ENCODE results near the gene PLOD1. TPM values are rescaled to one million over a fixed set of nuclear protein-coding genes. Genes with fewer than 3 reads are reported as not detected.
"Not testable (repeated sequence)": the region's sequence is repeated elsewhere in the genome, so short reads cannot be mapped to it uniquely, and the experiment has no call there.

Gene PLOD1
- polyA plus RNA-seq, 3 donors = 95.0 to 120 (median 98.6) TPM

GRCh38 chr1:11930571-11931445, 3.7 kb upstream of the PLOD1 start:
- DNase-seq = peak; percentile 16

DNA sequence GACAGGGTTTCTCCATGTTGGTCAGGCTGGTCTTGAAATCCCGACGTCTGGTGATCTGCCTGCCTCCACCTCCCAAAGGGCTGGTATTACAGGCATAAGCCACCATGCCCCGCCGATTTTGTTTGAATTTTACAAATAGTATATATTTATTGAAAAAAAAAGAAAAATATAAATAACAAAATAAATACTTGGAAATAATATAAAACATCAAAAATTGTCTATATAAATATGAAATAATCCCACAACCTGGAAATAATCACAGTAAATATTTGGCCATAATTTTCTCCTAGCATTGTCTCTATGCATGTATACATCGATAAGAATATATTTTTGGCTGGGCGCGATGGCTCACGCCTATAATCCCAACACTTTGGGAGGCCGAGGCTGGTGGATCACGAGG, 2.7 kb upstream of the PLOD1 start:
- DNase-seq = no peak

GRCh38 chr1:11935057-11935412, 518 bp downstream of the PLOD1 start:
- no peak for DNase-seq

DNA sequence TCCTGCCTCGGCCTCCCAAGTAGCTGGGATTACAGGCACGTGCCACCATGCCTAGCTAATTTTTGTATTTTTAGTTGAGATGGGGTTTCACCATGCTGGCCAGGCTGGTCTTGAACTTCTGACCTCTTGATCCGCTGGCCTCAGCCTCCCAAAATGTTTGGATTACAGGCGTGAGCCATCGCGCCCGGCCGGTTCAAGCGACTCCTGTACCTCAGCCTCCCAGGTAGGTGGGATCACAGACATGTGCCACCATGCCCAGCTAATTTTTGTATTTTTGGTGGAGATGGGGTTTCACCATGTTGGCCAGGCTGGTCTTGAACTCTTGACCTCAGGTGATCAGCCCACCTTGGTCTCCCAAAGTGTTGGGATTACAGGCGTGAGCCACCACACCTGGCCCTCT, 1.2 kb downstream of the PLOD1 start:
- DNase-seq = not testable (repeated sequence)

DNA sequence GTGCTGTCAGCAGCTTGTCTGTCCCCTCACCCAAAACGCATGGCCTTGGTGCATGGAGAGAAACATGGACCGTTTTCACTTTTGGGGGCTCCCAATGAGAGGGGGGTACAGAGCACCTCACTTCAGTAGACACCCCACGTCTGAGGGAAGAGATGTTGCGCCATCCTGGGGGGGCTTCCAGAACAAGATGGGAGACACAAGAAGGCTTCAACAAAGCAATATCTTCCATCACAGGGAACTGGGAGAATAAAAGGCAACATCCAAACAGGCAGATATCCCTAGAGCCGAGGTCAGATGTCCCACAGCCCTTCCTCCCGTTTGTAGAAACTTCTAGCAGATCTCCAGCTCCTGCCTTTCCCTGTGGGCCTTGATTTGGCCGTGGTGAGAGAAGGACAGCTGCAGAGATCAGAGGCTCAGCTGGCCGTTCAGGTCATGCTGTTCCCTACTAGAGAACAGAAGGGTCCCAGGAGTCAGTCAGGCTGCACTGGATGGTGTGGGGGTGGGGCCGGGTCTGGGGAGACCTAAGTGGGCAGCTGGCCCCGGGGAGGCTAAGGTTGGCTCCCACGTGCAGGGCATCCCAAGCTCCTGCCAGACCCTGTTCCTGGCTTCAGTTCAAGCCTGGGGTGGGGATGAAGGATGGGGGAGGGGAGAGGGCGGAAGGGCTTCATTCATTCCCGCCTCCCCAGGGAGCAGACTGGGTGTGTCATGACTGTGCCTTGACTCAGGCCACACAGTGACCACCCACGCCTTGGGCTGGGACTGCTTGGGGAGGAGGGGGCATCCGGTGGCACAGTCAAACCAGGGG, 4.4 kb downstream of the PLOD1 start:
- DNase-seq = no peak

DNA sequence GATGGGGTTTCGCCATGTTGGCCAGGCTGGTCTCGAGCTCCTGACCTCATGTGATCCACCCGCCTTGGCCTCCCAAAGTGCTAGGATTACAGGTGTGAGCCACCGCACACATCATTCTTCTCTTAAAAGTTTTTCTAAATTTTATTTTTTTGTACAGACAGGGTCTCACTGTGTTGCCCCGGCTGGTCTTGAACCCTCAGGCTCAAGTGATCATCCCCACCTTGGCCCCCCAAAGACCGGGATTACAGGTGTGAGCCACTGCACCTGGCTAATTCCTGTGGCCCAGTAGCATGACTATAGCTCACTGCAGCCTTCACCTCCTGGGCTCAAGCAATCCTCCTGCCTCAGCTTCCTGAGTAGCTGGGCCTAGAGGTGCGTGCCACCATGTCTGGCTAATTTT, 5.3 kb downstream of the PLOD1 start:
- DNase-seq = not testable (repeated sequence)

- no peak for DNase-seq
Measured at GRCh38 chr1:11940260-11940921, 5.9 kb downstream of the PLOD1 start.

DNA sequence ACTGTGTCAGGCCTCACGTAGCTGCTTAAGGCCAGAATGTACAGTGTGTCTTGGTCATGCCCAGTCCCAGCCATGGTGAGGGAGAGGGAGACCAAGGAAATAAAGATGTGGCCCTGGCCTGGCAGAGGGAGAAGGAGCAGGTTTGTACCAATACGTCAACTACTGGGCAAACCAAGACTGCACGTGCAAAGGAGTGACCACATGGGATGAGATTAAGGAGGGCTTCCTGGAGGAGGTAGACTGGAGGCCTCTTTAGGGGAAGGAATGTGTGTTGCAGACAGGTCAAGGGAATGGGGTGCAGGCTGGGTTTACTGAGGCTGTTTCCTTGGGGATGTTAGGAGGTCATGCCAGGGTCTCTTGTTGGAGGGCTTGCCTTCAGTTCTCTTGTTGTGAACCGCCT, 7.8 kb downstream of the PLOD1 start:
- no peak for DNase-seq

DNA sequence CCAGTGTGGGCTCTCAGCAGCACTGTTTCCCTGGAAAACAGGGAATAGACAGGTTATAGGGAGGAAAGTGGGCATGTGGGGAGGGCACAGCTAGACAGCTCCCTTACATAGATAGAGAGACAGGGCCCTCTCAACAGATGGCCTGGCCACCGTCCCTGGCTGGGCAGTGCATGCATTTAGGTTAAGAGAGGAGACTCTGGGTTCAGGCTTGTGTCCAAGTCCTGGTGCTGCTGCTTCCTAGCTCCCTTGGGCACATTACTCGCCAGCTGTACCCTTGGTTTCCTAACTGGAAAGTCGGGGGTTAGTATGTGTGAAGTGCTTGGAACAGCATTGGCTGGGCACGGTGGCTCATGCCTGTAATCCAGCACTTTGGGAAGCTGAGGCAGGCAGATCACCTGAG, 9.1 kb downstream of the PLOD1 start:
- DNase-seq = no peak

DNA sequence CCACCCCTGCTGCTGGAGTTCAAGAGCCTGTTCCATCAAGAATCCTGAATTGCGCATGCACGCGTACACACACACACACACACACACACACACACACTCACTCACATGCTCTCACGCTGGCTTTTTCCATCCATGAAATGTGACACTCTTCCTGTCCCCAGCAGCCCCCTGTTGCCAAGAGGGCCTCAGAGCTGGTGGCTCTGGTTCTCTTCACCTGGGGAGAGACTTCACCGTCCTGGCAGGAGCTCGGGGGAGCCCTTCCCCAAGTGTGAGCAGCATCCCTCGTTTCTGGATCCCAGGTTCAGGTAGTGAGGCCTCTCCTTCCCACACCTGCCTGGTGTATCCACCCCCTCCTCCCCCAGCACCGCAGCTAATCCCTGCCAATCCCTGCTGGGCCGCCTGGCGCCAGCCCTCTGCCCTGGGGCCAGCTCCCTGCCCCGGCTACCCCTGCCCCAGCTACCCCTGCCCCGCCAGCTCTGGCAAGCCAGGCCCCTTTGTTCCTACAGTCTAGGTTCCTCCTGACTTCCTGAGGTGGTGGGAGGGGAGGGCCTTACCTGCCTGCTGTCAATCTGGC, 9.9 kb downstream of the PLOD1 start:
- DNase-seq = peak; percentile 77

- no peak for DNase-seq
Measured at GRCh38 chr1:11946647-11947046, 12.1 kb downstream of the PLOD1 start.

DNA sequence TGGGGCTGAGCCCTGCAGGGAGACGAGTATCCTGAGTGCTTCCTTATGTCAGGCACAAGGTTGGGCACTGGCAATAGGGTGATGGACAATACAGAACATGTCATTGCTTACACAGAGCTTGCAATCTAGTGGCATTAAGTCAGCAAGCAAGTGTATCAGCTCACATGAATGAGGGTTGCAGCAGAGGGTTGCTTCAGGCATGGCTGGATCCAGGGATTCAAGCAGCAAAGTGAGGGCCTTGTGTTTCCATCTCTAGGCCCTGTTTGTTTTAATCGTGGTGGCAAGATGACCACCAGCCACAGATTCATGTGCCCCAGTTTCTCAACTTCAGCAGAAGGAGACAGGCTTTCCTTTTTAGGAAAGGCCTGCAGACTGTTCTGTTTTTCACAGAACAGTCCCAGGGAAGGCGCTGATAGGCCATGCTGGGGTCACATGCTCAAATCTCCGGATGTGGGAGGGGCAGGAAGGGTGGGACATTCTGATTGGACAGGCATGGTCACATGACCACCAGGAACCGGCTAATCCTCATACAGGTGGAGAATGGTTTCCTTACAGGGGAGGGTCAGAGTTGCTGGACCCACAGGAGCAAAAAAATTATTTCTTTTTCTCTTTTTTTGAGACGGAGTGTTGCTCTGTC, 14.4 kb downstream of the PLOD1 start:
- DNase-seq = no peak

DNA sequence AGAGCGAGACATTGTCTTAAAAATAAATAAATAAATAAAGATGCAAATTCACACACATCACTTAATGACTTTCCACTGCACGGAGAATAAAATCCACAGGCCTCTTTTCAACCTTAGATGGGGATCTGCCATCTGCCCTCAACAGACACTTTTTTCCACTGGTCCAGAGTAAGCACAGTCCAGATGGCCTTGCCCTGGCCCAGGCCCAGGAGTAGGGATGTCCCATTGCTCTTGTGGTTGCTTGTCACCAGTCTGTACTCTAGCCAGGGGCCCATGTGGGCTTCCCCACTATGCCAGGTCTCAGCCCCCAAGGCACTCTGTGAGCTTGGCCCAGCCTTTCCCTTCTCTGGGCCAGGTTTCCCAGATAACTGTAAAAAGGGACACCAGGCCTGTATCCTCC, 17.4 kb downstream of the PLOD1 start:
- no peak for DNase-seq

DNA sequence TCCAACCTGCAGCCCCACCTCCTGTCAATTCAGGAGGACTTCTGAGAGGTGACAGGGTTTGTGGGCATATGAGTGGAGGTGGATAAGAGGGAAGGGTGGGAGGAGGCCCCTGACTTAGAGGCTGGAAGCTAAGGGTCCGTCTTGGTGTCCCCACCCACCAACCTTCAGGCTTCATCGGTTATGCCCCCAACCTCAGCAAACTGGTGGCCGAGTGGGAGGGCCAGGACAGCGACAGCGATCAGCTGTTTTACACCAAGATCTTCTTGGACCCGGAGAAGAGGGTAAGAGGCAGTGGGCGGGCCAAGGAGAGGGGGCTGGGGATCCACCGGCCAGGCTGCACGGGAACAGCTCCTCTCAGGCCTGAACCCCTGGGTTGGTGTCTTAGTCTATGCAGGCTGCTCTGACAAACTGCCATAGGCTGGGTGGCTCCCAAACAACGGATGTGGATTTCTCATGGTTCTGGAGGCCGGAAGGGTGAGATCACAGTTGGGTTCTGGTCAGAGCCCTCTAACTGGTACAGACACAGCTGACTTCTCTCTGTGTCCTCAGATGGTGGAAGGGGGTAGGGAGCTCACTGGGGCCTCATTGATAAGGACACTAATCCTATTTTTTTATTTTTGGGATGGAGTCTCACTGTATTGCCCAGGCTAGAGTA, 18.1 kb downstream of the PLOD1 start:
- DNase-seq = no peak

GRCh38 chr1:11955221-11955620, 20.7 kb downstream of the PLOD1 start:
- DNase-seq = no peak

DNA sequence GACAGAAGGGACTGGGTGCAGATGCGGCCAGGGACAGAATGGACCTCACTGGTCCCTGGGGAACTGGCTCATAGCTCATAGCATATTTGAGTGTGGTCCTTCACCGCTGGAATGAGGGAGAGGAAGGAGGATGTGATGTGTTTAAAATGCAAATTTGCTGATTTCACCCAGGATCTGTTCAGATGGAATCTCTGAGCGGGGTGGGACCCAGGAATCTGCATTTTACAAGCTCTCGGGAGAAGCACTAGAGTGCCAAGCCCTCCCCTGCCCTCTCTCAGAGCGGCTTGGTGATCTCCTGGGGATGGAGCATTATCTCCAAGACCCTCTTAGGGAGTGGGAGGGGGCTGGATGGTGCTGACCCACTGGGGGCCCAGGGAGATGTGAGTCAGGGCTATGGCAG, 22.9 kb downstream of the PLOD1 start:
- no peak for DNase-seq

DNA sequence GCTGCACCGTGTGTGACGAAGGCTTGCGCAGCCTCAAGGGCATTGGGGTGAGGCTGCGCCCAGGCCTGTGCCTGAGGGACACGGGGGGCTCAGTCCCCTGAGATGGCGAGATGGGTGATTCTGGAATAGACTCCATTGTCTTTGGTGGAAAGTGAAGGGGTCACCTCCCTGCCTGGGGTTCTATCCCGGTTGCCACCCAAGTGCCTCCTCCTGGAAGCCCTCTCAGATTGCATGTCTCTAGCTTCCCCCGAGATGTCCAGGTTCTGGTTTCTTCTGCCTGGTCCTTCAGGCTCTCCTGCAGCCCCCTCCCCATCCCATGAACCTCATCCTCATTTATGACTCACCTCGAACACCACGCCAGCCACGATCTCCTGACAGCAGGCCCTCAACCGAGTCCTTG, 23.4 kb downstream of the PLOD1 start:
- no peak for DNase-seq

DNA sequence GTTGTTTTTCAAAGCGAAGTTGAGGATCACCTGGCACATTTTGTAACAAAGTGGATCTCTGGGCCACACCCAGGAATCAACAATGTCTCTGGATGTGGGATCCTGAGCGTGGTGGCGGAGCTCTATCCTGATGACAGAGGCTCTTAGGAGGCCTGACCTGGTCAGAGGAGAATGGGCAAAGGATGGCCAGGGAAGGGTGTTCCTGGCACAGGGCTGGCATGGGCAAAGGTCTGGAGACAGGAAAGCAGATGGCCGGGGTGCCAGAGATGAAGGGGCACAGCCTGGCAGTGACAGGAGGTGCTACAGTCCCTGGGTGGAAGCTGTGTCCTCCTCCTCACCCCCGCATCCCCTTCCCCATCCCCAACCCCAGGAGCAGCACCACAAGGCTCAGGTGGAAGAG, 25.8 kb downstream of the PLOD1 start:
- DNase-seq = no peak

- no peak for DNase-seq
Measured at GRCh38 chr1:11960715-11961114, 26.2 kb downstream of the PLOD1 start.

- peak; percentile 74 for DNase-seq
Measured at GRCh38 chr1:11961230-11961629, 26.7 kb downstream of the PLOD1 start.

GRCh38 chr1:11963622-11964021, 29.1 kb downstream of the PLOD1 start:
- no peak for DNase-seq

All from renal pelvis (tissue), 4 donors.